ENCODE data around the gene TLR9. TPM values are rescaled to one million over a fixed set of nuclear protein-coding genes. Genes with fewer than 3 reads are reported as not detected.

The TLR9 gene
- total RNA-seq, 6 experiments from 2014 or later, result not detected

DNA sequence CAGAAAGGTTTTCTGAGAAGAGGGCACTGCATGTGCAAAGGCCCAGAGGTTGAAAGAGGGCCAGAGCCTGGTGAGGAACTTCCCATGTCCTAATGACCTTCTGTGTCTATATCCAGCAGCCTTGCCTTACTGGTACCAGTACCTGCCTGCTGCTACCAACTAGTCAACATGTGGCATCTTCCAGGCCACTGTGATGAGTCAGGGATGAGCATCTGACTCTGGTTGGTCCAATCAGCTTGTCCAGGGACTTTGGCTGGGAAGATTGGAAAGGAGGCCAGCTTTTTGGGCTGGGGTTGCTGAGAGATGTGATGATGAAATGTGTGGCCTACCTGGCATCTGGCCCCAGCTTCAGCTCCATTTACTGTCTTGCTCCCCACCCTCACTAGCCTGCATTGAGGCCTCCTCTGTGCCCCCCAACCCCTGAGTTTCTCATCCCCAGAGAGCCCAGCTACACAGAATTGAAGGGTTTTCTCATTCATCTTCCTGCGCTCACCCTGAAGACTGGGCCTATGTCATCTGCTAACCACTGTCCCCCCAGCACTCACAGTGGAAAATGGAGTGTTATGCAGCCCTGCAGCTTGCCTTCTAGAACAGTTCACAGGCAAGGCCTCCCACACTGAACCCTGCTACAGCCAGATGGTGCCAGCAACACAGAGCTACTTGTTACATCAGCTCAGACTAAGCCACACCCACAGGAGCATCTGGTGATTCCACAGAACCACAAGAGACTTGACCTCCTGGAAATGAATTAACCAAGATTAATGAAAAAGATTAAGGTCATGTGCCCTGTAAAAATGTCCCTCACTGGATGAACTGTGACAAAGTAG, 14.8 kb upstream of the TLR9 start:
- Mint-ChIP-seq H3K4me1 (ENCODE audit: low read depth) (peaks cover 62% of the 10 kb centered on the region), H3K36me3 (ENCODE audit: low read depth) (peaks cover 8% of the 10 kb centered on the region; the same call in 1 of the 2 replicates), H3K27me3 (ENCODE audit: insufficient read depth) (peaks cover 1% of the 10 kb centered on the region), H3K27ac (peak overlapping the region; percentile 96), H3K4me3 (peak overlapping the region; percentile 100), H3K9me3 (no peaks in the 10 kb centered on the region)
- no peak for TF ChIP-seq CTCF (IDR thresholded peaks at IDR 0.05)
- peak; percentile 87 for DNase-seq

DNA sequence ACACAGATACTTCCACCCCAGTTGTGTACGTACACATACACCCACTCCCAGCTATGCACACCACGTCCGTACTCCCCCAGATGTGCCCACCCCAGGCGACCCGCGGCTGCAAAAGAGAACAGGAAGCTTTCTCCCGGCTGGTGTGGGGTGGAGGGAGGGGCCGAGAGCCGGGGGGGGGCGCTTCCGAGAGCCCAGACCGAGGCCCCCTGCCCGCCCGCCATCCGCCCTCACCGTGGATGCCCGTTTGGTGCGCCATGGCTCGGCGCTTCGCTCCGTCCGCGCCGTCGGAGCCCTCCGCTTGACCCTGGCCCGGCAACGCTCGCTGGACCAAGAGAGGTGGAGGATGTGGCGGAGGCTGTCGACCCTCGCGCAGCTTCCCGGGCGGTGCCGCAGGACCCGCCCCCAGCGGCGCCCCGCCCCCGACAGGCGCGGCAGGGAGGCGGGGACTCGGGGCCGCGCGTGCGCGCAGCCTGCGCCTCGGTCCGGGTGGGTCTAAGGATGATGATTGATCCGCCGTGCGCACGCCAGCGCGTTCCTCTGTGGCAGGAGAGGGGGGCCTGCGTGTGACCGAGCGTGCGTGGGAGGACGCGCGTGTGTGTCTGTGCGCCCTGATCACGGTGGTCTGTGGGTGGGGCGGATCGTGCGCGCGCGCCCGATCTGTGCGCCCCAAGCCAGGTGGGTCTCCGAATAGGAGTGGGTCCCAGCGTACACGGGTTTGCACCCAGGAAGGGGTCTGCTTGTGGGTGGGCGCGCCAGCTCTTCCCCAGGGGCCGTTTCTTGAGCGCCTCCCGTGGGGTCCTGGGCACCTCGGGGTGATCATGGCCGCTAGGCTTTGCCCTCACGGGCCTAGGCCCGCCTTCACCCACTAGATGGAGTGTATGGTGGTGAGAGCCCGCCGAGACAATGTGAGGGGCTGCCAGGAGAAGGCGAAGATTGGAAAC, 13.6 kb upstream of the TLR9 start, which contains the start of gene TWF2:
Gene TWF2, minus strand, starts transcription at position 398 of the 941 bp plus-strand sequence. Its CDS starts 142 bp downstream, at position 256.
- TF ChIP-seq CTCF (IDR thresholded peaks at IDR 0.05), result peak; percentile 58
- Mint-ChIP-seq H3K27ac (peak within 1 kb of the TSS; percentile 96), H3K36me3 (ENCODE audit: low read depth) (peaks cover 8% of the 10 kb centered on the region; the same call in 1 of the 2 replicates), H3K4me3 (peak within 1 kb of the TSS; percentile 100), H3K27me3 (ENCODE audit: insufficient read depth) (peaks cover 1% of the 10 kb centered on the region), H3K4me1 (ENCODE audit: low read depth) (peaks cover 50% of the 10 kb centered on the region), H3K9me3 (no peaks in the 10 kb centered on the region)
- peak; percentile 54 for DNase-seq

DNA sequence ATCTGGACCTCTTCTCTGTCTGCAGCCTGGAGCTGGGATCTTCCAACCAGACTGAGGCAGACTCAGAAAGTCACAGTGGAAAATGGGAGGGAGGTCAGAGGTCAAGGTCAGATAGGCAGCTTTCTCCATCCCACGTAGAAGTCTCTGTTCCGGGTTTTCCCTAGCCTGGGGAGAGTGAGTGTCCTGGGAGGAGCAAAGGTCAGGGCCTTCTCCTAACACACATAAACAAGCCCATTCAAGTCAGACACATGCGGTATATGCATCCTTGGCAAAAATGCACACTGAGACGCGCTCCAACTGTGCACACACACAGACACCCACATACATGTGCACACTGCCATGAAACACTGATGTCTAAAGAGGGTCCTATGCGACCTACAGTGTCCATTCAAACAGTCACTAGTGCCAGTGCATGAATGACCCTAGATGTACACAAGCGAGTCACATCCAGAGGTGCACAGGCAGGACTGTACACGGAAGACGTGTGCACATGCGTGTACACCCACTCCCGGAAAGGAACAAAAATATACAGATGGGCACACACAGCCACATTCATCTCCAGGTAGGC, 12.8 kb upstream of the TLR9 start:
- Mint-ChIP-seq H3K4me1 (ENCODE audit: low read depth) (peaks cover 43% of the 10 kb centered on the region), H3K4me3 (peak overlapping the region; percentile 100), H3K36me3 (ENCODE audit: low read depth) (peaks cover 8% of the 10 kb centered on the region; the same call in 1 of the 2 replicates), H3K9me3 (no peaks in the 10 kb centered on the region), H3K27me3 (ENCODE audit: insufficient read depth) (peaks cover 1% of the 10 kb centered on the region), H3K27ac (peak overlapping the region; percentile 92)
- no peak for TF ChIP-seq CTCF (IDR thresholded peaks at IDR 0.05)
- DNase-seq, result peak; percentile 22

DNA sequence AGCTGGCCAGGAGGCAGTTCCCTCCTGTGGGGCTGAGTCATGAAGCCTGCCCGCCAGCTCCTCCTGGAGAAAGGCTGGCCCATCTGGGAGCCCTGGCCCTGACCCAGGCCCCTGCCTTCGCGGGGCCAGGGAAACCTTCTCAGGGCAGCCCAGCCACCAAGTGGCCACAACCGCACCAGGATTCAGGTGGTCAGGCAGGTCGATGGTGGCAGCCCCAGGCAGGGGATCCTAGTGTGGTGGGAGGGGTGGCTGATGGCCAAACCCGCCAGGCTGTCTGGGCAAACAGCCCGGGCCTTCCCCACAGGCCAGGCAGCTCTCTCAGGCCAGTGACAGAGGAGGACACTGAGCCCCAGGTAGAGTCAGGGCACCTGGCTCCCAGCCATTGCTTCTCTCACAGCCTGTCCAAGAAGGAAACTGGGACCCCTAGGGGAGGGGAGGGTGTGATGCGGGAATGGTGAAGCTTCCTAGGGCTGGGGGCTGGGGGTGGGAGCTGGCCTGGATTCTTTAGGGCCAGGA, 12.3 kb upstream of the TLR9 start:
- peaks cover 1% of the 10 kb centered on the region for H3K27me3 Mint-ChIP-seq (ENCODE audit: insufficient read depth)
- DNase-seq, result peak; percentile 89
- peak overlapping the region; percentile 100 for H3K4me3 Mint-ChIP-seq
- H3K27ac Mint-ChIP-seq, result peak overlapping the region; percentile 92
- H3K4me1 Mint-ChIP-seq (ENCODE audit: low read depth), result peaks cover 43% of the 10 kb centered on the region
- H3K9me3 Mint-ChIP-seq, result no peaks in the 10 kb centered on the region
- TF ChIP-seq CTCF (IDR thresholded peaks at IDR 0.05), result peak; percentile 35
- H3K36me3 Mint-ChIP-seq (ENCODE audit: low read depth), result peaks cover 8% of the 10 kb centered on the region; the same call in 1 of the 2 replicates

All from HFFc6 (cell line).